Cardiac muscle cell (in vitro differentiated cells and primary cell): ENCODE data around the gene ATP5F1D. TPM values are rescaled to one million over a fixed set of nuclear protein-coding genes. Genes with fewer than 3 reads are reported as not detected.

Source experiments
- DNase-seq, 2 donors: peaks; one replicate each; pipeline versions ENCODE4 v3.0.0 to v3.0.0-alpha.2; 2010 to 2017; ENCODE audit warnings: low read depth in 1 of 2, low spot score in 1 of 2
- H3K27ac ChIP-seq: fragments of 200-600 bp; sonication (generic); 2 replicates; pipeline ENCODE4 v1.5.1; 2016
- H3K27me3 ChIP-seq: fragments of 200-600 bp; sonication (generic); 2 replicates; pipeline ENCODE4 v1.6.0; 2016; ENCODE audit warnings: control low read depth
- H3K36me3 ChIP-seq: fragments of 200-600 bp; sonication (generic); 2 replicates; pipeline ENCODE4 v1.5.1; 2016; ENCODE audit warnings: control low read depth
- H3K4me1 ChIP-seq: fragments of 200-600 bp; sonication (generic); 2 replicates; pipeline ENCODE4 v1.8.1; 2017; ENCODE audit warnings: low read depth, mild to moderate bottlenecking, mixed run types
- H3K4me3 ChIP-seq: fragments of 200-600 bp; sonication (generic); 2 replicates; pipeline ENCODE4 v1.5.1; 2016; ENCODE audit warnings: mild to moderate bottlenecking
- H3K9me3 ChIP-seq: fragments of 200-600 bp; sonication (generic); 2 replicates; pipeline ENCODE4 v1.5.1; 2017; ENCODE audit warnings: low read depth, mild to moderate bottlenecking, control low read depth
- CTCF ChIP-seq: IDR thresholded peaks from 2 replicates; pipeline ENCODE4 v1.5.1; 2012; ENCODE audit warnings: low read depth, mild to moderate bottlenecking, low read length
- polyA plus RNA-seq: library from polyadenylated mRNA; unstranded; fragments of >200 nt; fragmentation: Nextera tagmentation; extraction: Ambion mirVana; gene quantifications from 2 replicates; pipeline ENCODE4 v1.2.1, GENCODE V29; 2016
- total RNA-seq: library from RNA; depleted of rRNA; stranded (reverse); fragments of >200 nt; gene quantifications from 2 replicates; pipeline ENCODE4 v1.2.3, GENCODE V29; 2016

The ATP5F1D gene
- total and polyA plus RNA-seq, 2 experiments from 2014 or later = 188 to 638 TPM

GRCh38 chr19:1281569-1282287 is 40.2 kb downstream of the ATP5F1D start:
- Histone ChIP-seq H3K27me3 (no peaks in the 10 kb centered on the region), H3K4me1 (no peaks in the 10 kb centered on the region), H3K4me3 (no peak overlapping the region), H3K27ac (no peak overlapping the region), H3K36me3 (peaks cover 3% of the 10 kb centered on the region), H3K9me3 (no peaks in the 10 kb centered on the region)
- no peak for TF ChIP-seq CTCF
- DNase-seq = no peak

- Histone ChIP-seq H3K36me3 (peaks cover 3% of the 10 kb centered on the region), H3K4me1 (no peaks in the 10 kb centered on the region), H3K27ac (no peak overlapping the region), H3K27me3 (no peaks in the 10 kb centered on the region), H3K9me3 (no peaks in the 10 kb centered on the region), H3K4me3 (no peak overlapping the region)
- DNase-seq = no peak
- no peak for TF ChIP-seq CTCF
Measured at GRCh38 chr19:1282588-1283206, 41.1 kb downstream of the ATP5F1D start.

- TF ChIP-seq CTCF = no peak
- H3K27ac ChIP-seq = no peak overlapping the region
- no peak for DNase-seq
Measured at GRCh38 chr19:1283207-1283916, 41.8 kb downstream of the ATP5F1D start.

GRCh38 chr19:1283917-1284292 is 42.4 kb downstream of the ATP5F1D start:
- no peaks in the 10 kb centered on the region for H3K9me3 ChIP-seq
- H3K36me3 ChIP-seq = peaks cover under 1% of the 10 kb centered on the region
- DNase-seq = no peak
- no peaks in the 10 kb centered on the region for H3K4me1 ChIP-seq
- TF ChIP-seq CTCF = no peak
- H3K27me3 ChIP-seq = no peaks in the 10 kb centered on the region
- no peak overlapping the region for H3K4me3 ChIP-seq
- no peak overlapping the region for H3K27ac ChIP-seq

More at GRCh38 chr19:1283207-1283916, 41.8 kb downstream of the ATP5F1D start:
- no peak overlapping the region for H3K4me3 ChIP-seq
- no peaks in the 10 kb centered on the region for H3K27me3 ChIP-seq
- H3K4me1 ChIP-seq = no peaks in the 10 kb centered on the region
- no peaks in the 10 kb centered on the region for H3K9me3 ChIP-seq
- H3K36me3 ChIP-seq = peaks cover 3% of the 10 kb centered on the region

- H3K9me3 ChIP-seq = no peaks in the 10 kb centered on the region
- no peak for DNase-seq
- no peaks in the 10 kb centered on the region for H3K27me3 ChIP-seq
- no peak for TF ChIP-seq CTCF
- no peak overlapping the region for H3K4me3 ChIP-seq
- no peaks in the 10 kb centered on the region for H3K36me3 ChIP-seq
- no peaks in the 10 kb centered on the region for H3K4me1 ChIP-seq
- H3K27ac ChIP-seq = no peak overlapping the region
Measured at GRCh38 chr19:1284293-1284978, 42.9 kb downstream of the ATP5F1D start.
